Tibial nerve (tissue), 3 donors: ENCODE data around the gene CASP3.

Source experiments
- POLR2A ChIP-seq, 2 donors: fragments of 450-650 bp; IDR thresholded peaks; one replicate each; pipeline ENCODE4 v1.6.1; 2017; ENCODE audit warnings: antibody characterized with exemption in 2 of 2, mild to moderate bottlenecking in 2 of 2, moderate library complexity in 2 of 2
- TF ChIP-seq, protein P1 (sequence below), 5 experiments: fragments of 200-600 bp in 3 of 5; fragments of 450-650 bp in 2 of 5; sonication (generic) in 3 of 5; IDR thresholded peaks; one replicate each; pipeline ENCODE4 v1.5.1; 2016 to 2019; ENCODE audit warnings: antibody characterized with exemption in 5 of 5, mild to moderate bottlenecking in 3 of 5, moderate library complexity in 2 of 5

DNA sequence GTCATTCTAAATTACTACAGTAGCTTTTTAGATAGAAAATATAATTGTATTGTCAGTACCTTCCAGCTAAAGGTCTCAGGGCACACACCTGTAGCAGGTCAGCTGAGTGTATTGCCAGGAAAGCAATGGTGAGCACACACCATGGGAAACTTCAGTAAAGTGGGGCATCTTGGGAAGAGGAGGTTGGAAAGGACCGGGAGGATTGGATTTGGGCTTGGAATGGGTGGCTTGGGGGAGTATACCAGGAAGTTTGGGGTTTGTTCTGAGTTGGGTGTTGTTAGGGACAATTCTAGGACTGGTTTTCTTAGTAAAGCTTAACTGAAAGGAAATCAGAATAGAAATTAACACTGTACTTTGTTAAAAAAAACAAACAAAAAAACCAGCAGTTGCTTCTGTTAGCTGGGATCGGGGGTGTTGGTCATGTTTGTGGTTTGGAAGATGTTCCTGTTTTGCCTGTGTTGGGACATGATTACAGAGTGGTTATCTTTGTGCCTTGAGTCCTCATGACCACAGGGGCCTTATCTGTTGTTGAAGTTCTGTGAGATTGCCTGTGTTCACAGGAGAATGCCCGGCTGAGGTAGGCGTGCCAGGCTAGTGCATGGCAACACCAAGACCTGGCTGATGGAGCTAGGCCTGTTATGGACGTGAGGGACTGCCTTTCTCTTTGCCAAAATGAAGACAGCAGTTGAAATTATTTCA, 35.4 kb upstream of the CASP3 start:
- TF ChIP-seq, protein P1, sequence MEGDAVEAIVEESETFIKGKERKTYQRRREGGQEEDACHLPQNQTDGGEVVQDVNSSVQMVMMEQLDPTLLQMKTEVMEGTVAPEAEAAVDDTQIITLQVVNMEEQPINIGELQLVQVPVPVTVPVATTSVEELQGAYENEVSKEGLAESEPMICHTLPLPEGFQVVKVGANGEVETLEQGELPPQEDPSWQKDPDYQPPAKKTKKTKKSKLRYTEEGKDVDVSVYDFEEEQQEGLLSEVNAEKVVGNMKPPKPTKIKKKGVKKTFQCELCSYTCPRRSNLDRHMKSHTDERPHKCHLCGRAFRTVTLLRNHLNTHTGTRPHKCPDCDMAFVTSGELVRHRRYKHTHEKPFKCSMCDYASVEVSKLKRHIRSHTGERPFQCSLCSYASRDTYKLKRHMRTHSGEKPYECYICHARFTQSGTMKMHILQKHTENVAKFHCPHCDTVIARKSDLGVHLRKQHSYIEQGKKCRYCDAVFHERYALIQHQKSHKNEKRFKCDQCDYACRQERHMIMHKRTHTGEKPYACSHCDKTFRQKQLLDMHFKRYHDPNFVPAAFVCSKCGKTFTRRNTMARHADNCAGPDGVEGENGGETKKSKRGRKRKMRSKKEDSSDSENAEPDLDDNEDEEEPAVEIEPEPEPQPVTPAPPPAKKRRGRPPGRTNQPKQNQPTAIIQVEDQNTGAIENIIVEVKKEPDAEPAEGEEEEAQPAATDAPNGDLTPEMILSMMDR (IDR thresholded peaks at IDR 0.05): no peak
- TF ChIP-seq POLR2A (IDR thresholded peaks at IDR 0.05): no peak
